H1 (cell line): ENCODE measurements around the gene S100PBP. TPM values are rescaled to one million over a fixed set of nuclear protein-coding genes. Genes with fewer than 3 reads are reported as not detected.

Source experiments
- CBX8 ChIP-seq: fragments of 300-800, 300-1000 bp; sonication (generic); IDR thresholded peaks from 2 replicates; pipeline ENCODE4 v1.7.1; 2016; ENCODE audit warnings: low read depth, low read length, borderline replicate concordance
- CHD7 ChIP-seq: fragments of 300-600 bp; sonication (generic); IDR thresholded peaks from 2 replicates; pipeline ENCODE4 v1.7.1; 2012; ENCODE audit warnings: low read length, moderate library complexity, mild to moderate bottlenecking, inconsistent platforms; ENCODE audit not compliant: insufficient replicate concordance
- POLR2A ChIP-seq, 2 experiments: IDR thresholded peaks; 1 replicate in 1 of 2; 2 replicates in 1 of 2; pipeline ENCODE4 v1.6.1; 2011; ENCODE audit warnings: low read depth in 2 of 2, low read length in 2 of 2, mild to moderate bottlenecking in 2 of 2; ENCODE audit errors: control extremely low read depth in 1 of 2
- RAD21 ChIP-seq, 2 experiments: IDR thresholded peaks in 1 of 2; conservative IDR thresholded peaks in 1 of 2; 2 replicates each; pipeline ENCODE4 v1.6.1; 2011; ENCODE audit warnings: low read depth in 2 of 2, low read length in 2 of 2, improper control_type of control experiment in 1 of 2, inconsistent platforms in 1 of 2, mild to moderate bottlenecking in 1 of 2, moderate library complexity in 1 of 2
- TAF7 ChIP-seq: optimal IDR thresholded peaks from 2 replicates; pipeline ENCODE3; 2011; ENCODE audit warnings: low read depth, mild to moderate bottlenecking, inconsistent platforms, low read length, moderate library complexity, borderline replicate concordance
- polyA plus RNA-seq, 7 experiments: library from polyadenylated mRNA; depleted of rRNA in 3 of 7; stranded (reverse) in 5 of 7; unstranded in 2 of 7; fragments of >200 nt in 5 of 7; fragments of 200-250 nt in 2 of 7; gene quantifications; 1 replicate in 5 of 7; 2 replicates in 1 of 7; 4 replicates in 1 of 7; pipeline versions ENCODE4 v1.2.1 to v1.2.3, GENCODE V29; 2011 to 2013; ENCODE audit warnings: missing spikeins in 2 of 7, mixed read lengths in 2 of 7
- total RNA-seq: library from RNA; stranded (reverse); fragmentation: NEBNext Ultra II Directional; extraction: Animal tissue kit (Norgen Biotek cat#: 25700); gene quantifications from 2 replicates; pipeline ENCODE4 v1.2.1, GENCODE V29; 2021

Gene S100PBP
- total and polyA plus RNA-seq, 2 of the 8 experiments (the other 6 are each of a cell fraction or from before 2014, with no cell fraction given), result 43.8 to 68.3 TPM

- no peak for TF ChIP-seq CHD7
- TF ChIP-seq CBX8, result no peak
- no peak; a peak in 1 of 3 replicates for TF ChIP-seq POLR2A (IDR thresholded peaks at IDR 0.05; ENCODE audit: control extremely low read depth in 1 of 2, low read depth in 2 of 2, low read length in 2 of 2)
- no peak for TF ChIP-seq RAD21 (IDR thresholded peaks at IDR 0.05 in 1 of 2, conservative IDR thresholded peaks at IDR 0.05 in 1 of 2; ENCODE audit: low read depth in 2 of 2, low read length in 2 of 2)
- TF ChIP-seq TAF7, result no peak
Observed at GRCh38 chr1:32806910-32807523, 10.4 kb upstream of the S100PBP start (continued).
